Activated CD8-positive, alpha-beta T cell treated with anti-CD3 and anti-CD28 coated beads, Interleukin-2, amount 10 ng/mL, durations not matched to agents 7 days and 5 days (primary cell): ENCODE data around the gene ADARB1. TPM values are rescaled to one million over a fixed set of nuclear protein-coding genes. Genes with fewer than 3 reads are reported as not detected.

Experiments used
- ATAC-seq: fragments of 150-1000 bp; cut with Tn5 transposase; one replicate; pipeline ENCODE4 v1.10.0; 2021; ENCODE audit warnings: moderate library complexity
- CTCF ChIA-PET: fragments of 350-600 bp; sonication (Branson Sonifier 250); formaldehyde crosslinking; loops from one replicate; lab custom pipeline; 2021; ENCODE audit warnings: antibody characterized with exemption; lab: Charles Lee
- POLR2A ChIA-PET: fragments of 350-600 bp; sonication (Branson Sonifier 250); formaldehyde crosslinking; loops from one replicate; lab custom pipeline; 2021; ENCODE audit warnings: antibody characterized with exemption; lab: Charles Lee
- DNase-seq: peaks from one replicate; pipeline ENCODE4 v3.0.0-alpha.2; 2020
- H3K27ac Mint-ChIP-seq: one replicate; pipeline ENCODE4 v1.8.0; 2021; ENCODE audit warnings: mild to moderate bottlenecking, mixed read lengths
- H3K27me3 Mint-ChIP-seq: one replicate; pipeline ENCODE4 v1.8.0; 2021; ENCODE audit warnings: low read depth, mixed read lengths
- H3K36me3 Mint-ChIP-seq: one replicate; pipeline ENCODE4 v1.8.0; 2021; ENCODE audit warnings: low read depth, mixed read lengths
- H3K4me1 Mint-ChIP-seq: one replicate; pipeline ENCODE4 v1.8.0; 2021; ENCODE audit warnings: low read depth, mixed read lengths
- H3K4me3 Mint-ChIP-seq: one replicate; pipeline ENCODE4 v1.8.0; 2021; ENCODE audit warnings: mild to moderate bottlenecking, mixed read lengths
- H3K9me3 Mint-ChIP-seq: one replicate; pipeline ENCODE4 v1.8.0; 2022; ENCODE audit warnings: mixed read lengths; ENCODE audit not compliant: insufficient read depth
- total RNA-seq, 2 experiments: library from RNA; stranded (reverse); gene quantifications; one replicate each; pipeline ENCODE4 v1.2.3, GENCODE V29; 2021

Gene ADARB1
- total RNA-seq, 2 experiments from 2014 or later: 52.9 to 66.2 TPM

- no peak for ATAC-seq
- H3K27ac Mint-ChIP-seq: no peak overlapping the region
Measured at GRCh38 chr21:45150638-45151131, 76.3 kb downstream of the ADARB1 start.

GRCh38 chr21:45151445-45152160 lies 77.2 kb downstream of the ADARB1 start:
- Mint-ChIP-seq H3K9me3 (no peaks in the 10 kb centered on the region), H3K36me3 (peaks cover 6% of the 10 kb centered on the region), H3K4me3 (no peak overlapping the region), H3K27ac (peak overlapping the region; percentile 84), H3K4me1 (peaks cover 47% of the 10 kb centered on the region), H3K27me3 (no peaks in the 10 kb centered on the region)
- ChIA-PET POLR2A (interaction anchor here (1.4 kb wide), 1 partner anchor 278 kb away, joined by 3 read pairs; the partner anchor contains the start of gene PTTG1IP), CTCF (interaction anchor here (0.8 to 4.7 kb wide), 9 partner anchors 12 to 157 kb away, joined by 4 to 98 read pairs (median 5); no protein-coding TSS in a partner anchor)
- ATAC-seq: peak; percentile 16
- no peak for DNase-seq

More at GRCh38 chr21:45150638-45151131, 76.3 kb downstream of the ADARB1 start:
- no peaks in the 10 kb centered on the region for H3K9me3 Mint-ChIP-seq
- H3K4me1 Mint-ChIP-seq: peaks cover 49% of the 10 kb centered on the region
- H3K4me3 Mint-ChIP-seq: no peak overlapping the region
- CTCF ChIA-PET: interaction anchor here (3.4 to 4.7 kb wide), 2 partner anchors 11 to 17 kb away, joined by 17 to 98 read pairs; no protein-coding TSS in a partner anchor
- DNase-seq: no peak
- POLR2A ChIA-PET: no interaction called here
- no peaks in the 10 kb centered on the region for H3K27me3 Mint-ChIP-seq
- H3K36me3 Mint-ChIP-seq: peaks cover 4% of the 10 kb centered on the region

- Mint-ChIP-seq H3K4me3 (peak overlapping the region; percentile 65), H3K4me1 (peaks cover 47% of the 10 kb centered on the region), H3K27me3 (no peaks in the 10 kb centered on the region), H3K27ac (peak overlapping the region; percentile 84), H3K36me3 (peaks cover 7% of the 10 kb centered on the region), H3K9me3 (no peaks in the 10 kb centered on the region)
- DNase-seq (peak; percentile 88), ATAC-seq (peak; percentile 98)
- ChIA-PET POLR2A (interaction anchor here (1.4 kb wide), 1 partner anchor 279 kb away, joined by 3 read pairs; the partner anchor contains the start of gene PTTG1IP), CTCF (interaction anchor here (0.8 to 4.7 kb wide), 16 partner anchors 13 to 440 kb away, joined by 3 to 98 read pairs (median 4); partner anchors contain the start of gene POFUT2)
Measured at GRCh38 chr21:45152265-45152746, 77.9 kb downstream of the ADARB1 start.

DNA sequence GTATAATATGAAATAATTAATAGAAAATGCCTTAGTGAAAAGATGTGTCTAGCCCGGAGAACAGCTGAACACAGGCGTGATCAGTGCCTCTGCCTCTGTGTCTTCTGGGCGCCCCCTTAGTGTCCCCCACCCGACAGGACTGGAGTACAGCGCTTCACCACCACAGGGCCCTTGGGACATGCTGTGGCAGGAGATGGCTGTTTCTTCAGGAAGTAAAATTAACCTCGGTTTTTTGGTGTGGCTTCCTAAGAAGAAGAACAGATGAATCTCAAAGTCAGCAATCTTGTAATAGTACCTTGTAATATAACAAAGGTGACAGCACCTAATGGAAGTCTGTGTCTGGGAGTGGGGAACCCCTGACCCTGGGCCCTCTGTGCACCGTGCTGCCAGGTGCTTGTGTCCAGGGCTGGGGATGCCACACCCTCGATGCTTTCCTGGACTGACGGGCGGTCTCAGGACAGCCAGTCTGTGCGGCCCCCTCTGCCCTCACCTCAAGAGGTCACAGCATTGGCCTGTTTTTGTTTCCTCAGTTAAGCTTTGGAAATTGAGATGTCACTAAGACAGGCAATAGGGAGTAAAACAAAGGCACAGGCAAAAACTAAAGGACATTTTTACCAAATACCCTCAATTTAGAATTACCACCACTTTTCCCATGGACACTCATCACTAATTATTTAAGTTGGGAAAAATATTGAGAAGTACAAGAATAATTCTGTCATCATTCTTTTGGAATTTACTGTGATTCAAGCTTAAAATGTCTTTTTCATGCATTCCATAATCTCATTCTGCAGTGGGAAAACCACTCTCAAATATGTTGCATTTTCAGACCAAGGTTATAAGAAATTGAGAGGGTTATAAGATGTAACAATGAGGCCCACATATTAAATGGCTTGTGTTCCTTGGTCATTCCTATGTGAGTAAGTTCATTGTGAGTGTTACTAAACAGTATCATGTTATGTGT lies 79.3 kb downstream of the ADARB1 start:
- Mint-ChIP-seq H3K27me3 (no peaks in the 10 kb centered on the region), H3K9me3 (no peaks in the 10 kb centered on the region), H3K4me3 (peak overlapping the region; percentile 45), H3K4me1 (peaks cover 47% of the 10 kb centered on the region), H3K27ac (peak overlapping the region; percentile 77), H3K36me3 (peaks cover 7% of the 10 kb centered on the region)
- ChIA-PET CTCF (interaction anchor here (0.6 to 4.7 kb wide), 18 partner anchors 14 to 439 kb away, joined by 3 to 98 read pairs (median 4); partner anchors contain the start of gene POFUT2), POLR2A (interaction anchor here (1.2 kb wide), 1 partner anchor 15 kb away, joined by 4 read pairs; no protein-coding TSS in a partner anchor)
- no peak for ATAC-seq
- DNase-seq: peak; percentile 31

- Mint-ChIP-seq H3K27me3 (no peaks in the 10 kb centered on the region), H3K36me3 (peaks cover 7% of the 10 kb centered on the region), H3K4me1 (peaks cover 47% of the 10 kb centered on the region), H3K9me3 (no peaks in the 10 kb centered on the region), H3K27ac (no peak overlapping the region), H3K4me3 (peak overlapping the region; percentile 23)
- DNase-seq: peak; percentile 55
- peak; percentile 58 for ATAC-seq
- ChIA-PET CTCF (interaction anchor here (4.7 kb wide), 1 partner anchor 15 kb away, joined by 98 read pairs; no protein-coding TSS in a partner anchor), POLR2A (no interaction called here)
Measured at GRCh38 chr21:45154511-45155508, 80.4 kb downstream of the ADARB1 start.

DNA sequence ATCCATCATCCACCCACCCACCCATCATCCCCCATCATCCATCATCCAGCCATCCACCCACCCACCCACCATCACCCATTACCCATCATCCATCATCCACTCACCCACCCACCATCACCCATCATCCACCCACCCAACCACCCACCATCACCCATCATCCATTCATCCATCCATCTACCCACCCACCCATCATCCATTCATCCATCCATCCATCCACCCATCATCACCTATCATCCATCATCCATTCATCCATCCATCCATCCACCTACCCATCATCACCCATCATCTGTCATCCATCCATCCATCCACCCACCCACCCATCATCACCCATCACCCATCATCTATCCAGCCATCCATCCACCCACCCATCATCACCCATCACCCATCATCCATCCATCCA lies 81.5 kb downstream of the ADARB1 start:
- Mint-ChIP-seq H3K9me3 (no peaks in the 10 kb centered on the region), H3K36me3 (peaks cover 7% of the 10 kb centered on the region), H3K27me3 (no peaks in the 10 kb centered on the region), H3K27ac (no peak overlapping the region), H3K4me3 (no peak overlapping the region), H3K4me1 (peaks cover 43% of the 10 kb centered on the region)
- ChIA-PET CTCF (no interaction called here), POLR2A (no interaction called here)
- peak; percentile 2 for DNase-seq
- no peak for ATAC-seq

DNA sequence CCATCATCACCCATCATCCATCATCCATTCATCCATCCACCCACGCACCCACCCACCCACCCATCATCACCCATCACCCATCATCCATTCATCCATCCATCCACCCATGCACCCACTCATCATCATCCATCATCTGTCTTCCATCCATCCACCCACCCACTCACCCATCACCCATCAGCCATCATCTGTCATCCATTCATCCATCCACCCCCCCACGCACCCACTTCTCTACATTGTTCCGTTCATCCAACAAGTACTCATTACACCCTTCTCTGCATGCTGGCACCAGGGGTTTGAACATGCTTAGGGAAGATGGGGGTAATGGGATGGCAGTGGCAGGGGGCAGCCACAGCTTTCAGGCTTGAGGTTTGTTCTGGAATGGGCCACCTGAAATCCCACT lies 82.1 kb downstream of the ADARB1 start:
- Mint-ChIP-seq H3K4me1 (peaks cover 38% of the 10 kb centered on the region), H3K9me3 (no peaks in the 10 kb centered on the region), H3K4me3 (no peak overlapping the region), H3K27ac (no peak overlapping the region), H3K36me3 (peaks cover 7% of the 10 kb centered on the region), H3K27me3 (no peaks in the 10 kb centered on the region)
- ChIA-PET CTCF (no interaction called here), POLR2A (no interaction called here)
- DNase-seq: no peak
- ATAC-seq: no peak

DNA sequence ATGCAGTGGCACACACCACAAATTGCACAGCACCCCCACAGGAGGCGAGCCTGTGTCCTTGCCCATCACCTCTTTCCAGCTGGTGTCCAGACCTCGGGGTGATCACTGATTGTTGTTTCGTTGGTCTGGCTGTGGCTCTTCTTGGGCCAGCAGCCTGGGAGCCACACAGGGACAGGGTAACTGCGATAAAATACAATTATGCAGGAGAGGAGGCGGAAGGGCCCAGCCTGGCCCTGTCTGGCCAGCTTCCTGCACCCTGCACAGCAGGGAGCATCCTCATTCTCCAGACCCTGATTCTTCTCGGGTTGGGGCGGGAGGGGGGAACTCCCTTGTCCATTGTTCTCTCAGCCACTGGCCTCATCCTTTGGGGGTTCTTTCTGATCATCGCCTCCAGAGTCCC lies 83.6 kb downstream of the ADARB1 start:
- no peaks in the 10 kb centered on the region for H3K27me3 Mint-ChIP-seq
- H3K27ac Mint-ChIP-seq: no peak overlapping the region
- peaks cover 23% of the 10 kb centered on the region for H3K4me1 Mint-ChIP-seq
- H3K36me3 Mint-ChIP-seq: peaks cover 7% of the 10 kb centered on the region
- no peak for ATAC-seq
- DNase-seq: peak; percentile 7
- CTCF ChIA-PET: interaction anchor here (1.4 kb wide), 1 partner anchor 28 kb away, joined by 4 read pairs; no protein-coding TSS in a partner anchor
- H3K9me3 Mint-ChIP-seq: no peaks in the 10 kb centered on the region
- H3K4me3 Mint-ChIP-seq: no peak overlapping the region
- POLR2A ChIA-PET: no interaction called here

DNA sequence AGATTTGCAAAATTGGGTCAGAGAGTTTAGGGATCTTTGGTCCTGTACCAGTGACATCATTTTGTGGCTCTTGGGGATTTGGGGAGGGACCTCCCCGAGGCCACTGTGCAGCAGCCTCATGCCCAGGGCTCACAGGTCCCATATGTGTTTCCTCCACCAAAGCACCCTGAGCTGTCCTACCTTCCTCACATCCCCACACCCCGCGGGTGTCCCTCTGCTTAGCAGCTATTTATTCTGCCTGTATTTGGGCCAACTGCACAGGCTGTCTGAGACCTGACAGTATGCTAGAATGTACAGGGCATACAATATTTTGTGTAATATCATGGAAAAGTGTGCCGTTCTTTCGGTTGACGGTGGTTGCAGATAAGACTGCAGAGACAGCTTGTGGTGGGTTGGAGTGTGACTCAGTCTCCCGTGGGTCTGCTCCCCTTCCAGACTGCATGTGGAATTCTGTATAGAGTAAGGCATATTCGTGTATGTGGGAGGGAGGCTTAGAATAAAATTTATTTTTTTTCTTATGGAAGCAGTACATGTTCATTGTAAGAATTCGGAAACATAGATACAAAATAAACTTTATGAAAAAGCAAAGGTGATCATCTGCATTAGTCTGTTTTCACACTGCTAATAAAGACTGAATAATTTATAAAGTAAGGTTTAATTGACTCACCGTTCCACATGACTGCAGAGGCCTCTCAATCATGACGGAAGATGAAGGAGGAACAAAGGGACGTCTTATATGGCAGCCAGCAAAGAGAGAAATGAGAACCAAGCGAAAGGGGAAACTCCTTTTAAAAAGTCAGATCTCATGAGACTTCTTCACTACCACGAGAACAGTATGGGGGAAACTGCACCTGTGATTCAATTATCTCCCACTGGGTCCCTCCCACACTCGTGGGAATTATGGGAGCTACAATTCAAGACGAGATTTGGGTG lies 84.4 kb downstream of the ADARB1 start:
- Mint-ChIP-seq H3K4me1 (peaks cover 16% of the 10 kb centered on the region), H3K27me3 (no peaks in the 10 kb centered on the region), H3K4me3 (no peak overlapping the region), H3K27ac (no peak overlapping the region), H3K9me3 (no peaks in the 10 kb centered on the region), H3K36me3 (peaks cover 7% of the 10 kb centered on the region)
- POLR2A ChIA-PET: no interaction called here
- peak; percentile 13 for DNase-seq
- CTCF ChIA-PET: interaction anchor here (1.4 kb wide), 2 partner anchors 18 to 28 kb away, joined by 4 to 6 read pairs; no protein-coding TSS in a partner anchor
- no peak for ATAC-seq
